ENCODE data around the gene KIAA1143.
A peak's percentile ranks its signal among the peaks of the same experiment; 100 is the strongest.

KIAA1143 gene

DNA sequence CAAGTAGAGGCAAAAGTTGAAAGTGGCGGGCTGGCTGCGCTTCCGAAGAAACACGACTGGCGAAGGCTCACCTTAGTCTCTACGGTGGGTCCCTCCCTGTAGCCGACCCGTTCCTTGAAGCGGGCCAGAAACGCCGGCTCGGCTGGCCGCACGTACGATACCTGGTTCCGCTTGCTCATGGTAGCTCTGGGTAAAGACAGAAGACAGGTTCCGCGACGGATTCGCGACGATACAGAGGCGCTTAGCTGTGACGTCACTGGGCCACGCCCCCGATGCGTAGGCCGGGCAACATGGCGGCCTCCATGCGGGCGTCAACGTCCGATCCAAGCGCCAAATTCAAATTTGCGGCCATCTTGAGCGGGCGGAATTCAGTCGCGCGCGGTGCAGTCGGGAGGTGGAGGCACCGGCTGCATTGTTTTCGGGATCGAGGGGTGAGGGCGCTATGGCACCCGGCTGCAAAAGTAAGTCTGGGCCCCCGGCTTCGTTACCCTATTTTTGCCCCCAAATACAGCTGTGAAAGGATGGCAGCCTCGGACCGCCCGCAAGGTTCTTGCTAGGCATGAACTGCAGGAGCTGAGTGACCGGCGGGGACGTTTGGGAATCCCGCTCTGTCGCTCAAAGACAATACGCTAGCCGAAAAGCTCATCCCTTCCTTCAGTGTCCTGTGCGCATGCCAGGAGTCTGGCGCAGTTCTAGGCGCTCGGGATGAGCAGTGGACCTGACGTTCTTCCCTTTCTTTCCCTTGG is at the start of gene KIAA1143, which contains the start of gene KIF15 (continued):
- TF ChIP-seq, protein P1, sequence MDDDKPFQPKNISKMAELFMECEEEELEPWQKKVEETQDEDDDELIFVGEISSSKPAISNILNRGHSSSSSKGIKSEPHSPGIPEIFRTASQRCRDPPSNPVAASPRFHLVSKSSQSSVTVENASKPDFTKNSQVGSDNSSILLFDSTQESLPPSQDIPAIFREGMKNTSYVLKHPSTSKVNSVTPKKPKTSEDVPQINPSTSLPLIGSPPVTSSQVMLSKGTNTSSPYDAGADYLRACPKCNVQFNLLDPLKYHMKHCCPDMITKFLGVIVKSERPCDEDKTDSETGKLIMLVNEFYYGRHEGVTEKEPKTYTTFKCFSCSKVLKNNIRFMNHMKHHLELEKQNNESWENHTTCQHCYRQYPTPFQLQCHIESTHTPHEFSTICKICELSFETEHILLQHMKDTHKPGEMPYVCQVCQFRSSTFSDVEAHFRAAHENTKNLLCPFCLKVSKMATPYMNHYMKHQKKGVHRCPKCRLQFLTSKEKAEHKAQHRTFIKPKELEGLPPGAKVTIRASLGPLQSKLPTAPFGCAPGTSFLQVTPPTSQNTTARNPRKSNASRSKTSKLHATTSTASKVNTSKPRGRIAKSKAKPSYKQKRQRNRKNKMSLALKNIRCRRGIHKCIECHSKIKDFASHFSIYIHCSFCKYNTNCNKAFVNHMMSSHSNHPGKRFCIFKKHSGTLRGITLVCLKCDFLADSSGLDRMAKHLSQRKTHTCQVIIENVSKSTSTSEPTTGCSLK (tag by site-specific recombination; IDR thresholded peaks at IDR 0.05), result no peak
- TF ChIP-seq, protein P2, sequence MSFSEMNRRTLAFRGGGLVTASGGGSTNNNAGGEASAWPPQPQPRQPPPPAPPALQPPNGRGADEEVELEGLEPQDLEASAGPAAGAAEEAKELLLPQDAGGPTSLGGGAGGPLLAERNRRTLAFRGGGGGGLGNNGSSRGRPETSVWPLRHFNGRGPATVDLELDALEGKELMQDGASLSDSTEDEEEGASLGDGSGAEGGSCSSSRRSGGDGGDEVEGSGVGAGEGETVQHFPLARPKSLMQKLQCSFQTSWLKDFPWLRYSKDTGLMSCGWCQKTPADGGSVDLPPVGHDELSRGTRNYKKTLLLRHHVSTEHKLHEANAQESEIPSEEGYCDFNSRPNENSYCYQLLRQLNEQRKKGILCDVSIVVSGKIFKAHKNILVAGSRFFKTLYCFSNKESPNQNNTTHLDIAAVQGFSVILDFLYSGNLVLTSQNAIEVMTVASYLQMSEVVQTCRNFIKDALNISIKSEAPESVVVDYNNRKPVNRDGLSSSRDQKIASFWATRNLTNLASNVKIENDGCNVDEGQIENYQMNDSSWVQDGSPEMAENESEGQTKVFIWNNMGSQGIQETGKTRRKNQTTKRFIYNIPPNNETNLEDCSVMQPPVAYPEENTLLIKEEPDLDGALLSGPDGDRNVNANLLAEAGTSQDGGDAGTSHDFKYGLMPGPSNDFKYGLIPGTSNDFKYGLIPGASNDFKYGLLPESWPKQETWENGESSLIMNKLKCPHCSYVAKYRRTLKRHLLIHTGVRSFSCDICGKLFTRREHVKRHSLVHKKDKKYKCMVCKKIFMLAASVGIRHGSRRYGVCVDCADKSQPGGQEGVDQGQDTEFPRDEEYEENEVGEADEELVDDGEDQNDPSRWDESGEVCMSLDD (tag by site-specific recombination; IDR thresholded peaks at IDR 0.05), result peak; percentile 82
- TF ChIP-seq ZXDB (tag by site-specific recombination; IDR thresholded peaks at IDR 0.05) (peak; percentile 89), ZNF146 (tag by site-specific recombination; IDR thresholded peaks at IDR 0.05) (no peak), ZNF2 (tag by site-specific recombination; IDR thresholded peaks at IDR 0.05) (peak; percentile 63), ZNF561 (tag by site-specific recombination; IDR thresholded peaks at IDR 0.05; ENCODE audit: borderline replicate concordance) (peak; percentile 90), ZNF433 (tag by site-specific recombination; IDR thresholded peaks at IDR 0.05; ENCODE audit: low read depth) (no peak), WT1 (tag by site-specific recombination; IDR thresholded peaks at IDR 0.05) (0 out of 2 replicates have a peak, but pooled peaks have one; percentile 35), ZNF76 (tag by site-specific recombination; IDR thresholded peaks at IDR 0.05; ENCODE audit: borderline replicate concordance, low read depth) (peak; percentile 92), ZNF701 (tag by site-specific recombination; IDR thresholded peaks at IDR 0.05) (no peak), ZNF571 (tag by site-specific recombination; IDR thresholded peaks at IDR 0.05) (no peak), KLF9 (tag by site-specific recombination; IDR thresholded peaks at IDR 0.05; ENCODE audit: low read depth) (peak; percentile 93), SETDB1 (IDR thresholded peaks at IDR 0.05; ENCODE audit: insufficient read length, low read length) (peak; percentile 68), HOXC10 (CRISPR knock-in tag; IDR thresholded peaks at IDR 0.05) (no peak), ZSCAN23 (tag by site-specific recombination; IDR thresholded peaks at IDR 0.05) (0 out of 2 replicates have a peak, but pooled peaks have one; percentile 22), ZNF843 (tag by site-specific recombination; IDR thresholded peaks at IDR 0.05) (peak; percentile 67), BCL11A (tag by site-specific recombination; IDR thresholded peaks at IDR 0.05; ENCODE audit: low read depth) (no peak), ZNF549 (tag by site-specific recombination; IDR thresholded peaks at IDR 0.05) (no peak), ZNF169 (tag by site-specific recombination; IDR thresholded peaks at IDR 0.05) (no peak), ZNF600 (tag by site-specific recombination; IDR thresholded peaks at IDR 0.05) (peak; percentile 89)
- TF ChIP-seq, protein P3, sequence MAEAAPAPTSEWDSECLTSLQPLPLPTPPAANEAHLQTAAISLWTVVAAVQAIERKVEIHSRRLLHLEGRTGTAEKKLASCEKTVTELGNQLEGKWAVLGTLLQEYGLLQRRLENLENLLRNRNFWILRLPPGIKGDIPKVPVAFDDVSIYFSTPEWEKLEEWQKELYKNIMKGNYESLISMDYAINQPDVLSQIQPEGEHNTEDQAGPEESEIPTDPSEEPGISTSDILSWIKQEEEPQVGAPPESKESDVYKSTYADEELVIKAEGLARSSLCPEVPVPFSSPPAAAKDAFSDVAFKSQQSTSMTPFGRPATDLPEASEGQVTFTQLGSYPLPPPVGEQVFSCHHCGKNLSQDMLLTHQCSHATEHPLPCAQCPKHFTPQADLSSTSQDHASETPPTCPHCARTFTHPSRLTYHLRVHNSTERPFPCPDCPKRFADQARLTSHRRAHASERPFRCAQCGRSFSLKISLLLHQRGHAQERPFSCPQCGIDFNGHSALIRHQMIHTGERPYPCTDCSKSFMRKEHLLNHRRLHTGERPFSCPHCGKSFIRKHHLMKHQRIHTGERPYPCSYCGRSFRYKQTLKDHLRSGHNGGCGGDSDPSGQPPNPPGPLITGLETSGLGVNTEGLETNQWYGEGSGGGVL (tag by site-specific recombination; IDR thresholded peaks at IDR 0.05), result no peak; the same call in none of the 2 replicates
- TF ChIP-seq, protein P4, sequence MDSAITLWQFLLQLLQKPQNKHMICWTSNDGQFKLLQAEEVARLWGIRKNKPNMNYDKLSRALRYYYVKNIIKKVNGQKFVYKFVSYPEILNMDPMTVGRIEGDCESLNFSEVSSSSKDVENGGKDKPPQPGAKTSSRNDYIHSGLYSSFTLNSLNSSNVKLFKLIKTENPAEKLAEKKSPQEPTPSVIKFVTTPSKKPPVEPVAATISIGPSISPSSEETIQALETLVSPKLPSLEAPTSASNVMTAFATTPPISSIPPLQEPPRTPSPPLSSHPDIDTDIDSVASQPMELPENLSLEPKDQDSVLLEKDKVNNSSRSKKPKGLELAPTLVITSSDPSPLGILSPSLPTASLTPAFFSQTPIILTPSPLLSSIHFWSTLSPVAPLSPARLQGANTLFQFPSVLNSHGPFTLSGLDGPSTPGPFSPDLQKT (IDR thresholded peaks at IDR 0.05; ENCODE audit: borderline replicate concordance, low read depth, low read length), result no peak
- TF ChIP-seq, protein P5, sequence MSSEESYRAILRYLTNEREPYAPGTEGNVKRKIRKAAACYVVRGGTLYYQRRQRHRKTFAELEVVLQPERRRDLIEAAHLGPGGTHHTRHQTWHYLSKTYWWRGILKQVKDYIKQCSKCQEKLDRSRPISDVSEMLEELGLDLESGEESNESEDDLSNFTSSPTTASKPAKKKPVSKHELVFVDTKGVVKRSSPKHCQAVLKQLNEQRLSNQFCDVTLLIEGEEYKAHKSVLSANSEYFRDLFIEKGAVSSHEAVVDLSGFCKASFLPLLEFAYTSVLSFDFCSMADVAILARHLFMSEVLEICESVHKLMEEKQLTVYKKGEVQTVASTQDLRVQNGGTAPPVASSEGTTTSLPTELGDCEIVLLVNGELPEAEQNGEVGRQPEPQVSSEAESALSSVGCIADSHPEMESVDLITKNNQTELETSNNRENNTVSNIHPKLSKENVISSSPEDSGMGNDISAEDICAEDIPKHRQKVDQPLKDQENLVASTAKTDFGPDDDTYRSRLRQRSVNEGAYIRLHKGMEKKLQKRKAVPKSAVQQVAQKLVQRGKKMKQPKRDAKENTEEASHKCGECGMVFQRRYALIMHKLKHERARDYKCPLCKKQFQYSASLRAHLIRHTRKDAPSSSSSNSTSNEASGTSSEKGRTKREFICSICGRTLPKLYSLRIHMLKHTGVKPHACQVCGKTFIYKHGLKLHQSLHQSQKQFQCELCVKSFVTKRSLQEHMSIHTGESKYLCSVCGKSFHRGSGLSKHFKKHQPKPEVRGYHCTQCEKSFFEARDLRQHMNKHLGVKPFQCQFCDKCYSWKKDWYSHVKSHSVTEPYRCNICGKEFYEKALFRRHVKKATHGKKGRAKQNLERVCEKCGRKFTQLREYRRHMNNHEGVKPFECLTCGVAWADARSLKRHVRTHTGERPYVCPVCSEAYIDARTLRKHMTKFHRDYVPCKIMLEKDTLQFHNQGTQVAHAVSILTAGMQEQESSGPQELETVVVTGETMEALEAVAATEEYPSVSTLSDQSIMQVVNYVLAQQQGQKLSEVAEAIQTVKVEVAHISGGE (tag by site-specific recombination; conservative IDR thresholded peaks at IDR 0.05; ENCODE audit: low read depth), result peak; percentile 61
- TF ChIP-seq, protein P6, sequence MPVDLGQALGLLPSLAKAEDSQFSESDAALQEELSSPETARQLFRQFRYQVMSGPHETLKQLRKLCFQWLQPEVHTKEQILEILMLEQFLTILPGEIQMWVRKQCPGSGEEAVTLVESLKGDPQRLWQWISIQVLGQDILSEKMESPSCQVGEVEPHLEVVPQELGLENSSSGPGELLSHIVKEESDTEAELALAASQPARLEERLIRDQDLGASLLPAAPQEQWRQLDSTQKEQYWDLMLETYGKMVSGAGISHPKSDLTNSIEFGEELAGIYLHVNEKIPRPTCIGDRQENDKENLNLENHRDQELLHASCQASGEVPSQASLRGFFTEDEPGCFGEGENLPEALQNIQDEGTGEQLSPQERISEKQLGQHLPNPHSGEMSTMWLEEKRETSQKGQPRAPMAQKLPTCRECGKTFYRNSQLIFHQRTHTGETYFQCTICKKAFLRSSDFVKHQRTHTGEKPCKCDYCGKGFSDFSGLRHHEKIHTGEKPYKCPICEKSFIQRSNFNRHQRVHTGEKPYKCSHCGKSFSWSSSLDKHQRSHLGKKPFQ (tag by site-specific recombination; IDR thresholded peaks at IDR 0.05), result no peak
- TF ChIP-seq, protein P7, sequence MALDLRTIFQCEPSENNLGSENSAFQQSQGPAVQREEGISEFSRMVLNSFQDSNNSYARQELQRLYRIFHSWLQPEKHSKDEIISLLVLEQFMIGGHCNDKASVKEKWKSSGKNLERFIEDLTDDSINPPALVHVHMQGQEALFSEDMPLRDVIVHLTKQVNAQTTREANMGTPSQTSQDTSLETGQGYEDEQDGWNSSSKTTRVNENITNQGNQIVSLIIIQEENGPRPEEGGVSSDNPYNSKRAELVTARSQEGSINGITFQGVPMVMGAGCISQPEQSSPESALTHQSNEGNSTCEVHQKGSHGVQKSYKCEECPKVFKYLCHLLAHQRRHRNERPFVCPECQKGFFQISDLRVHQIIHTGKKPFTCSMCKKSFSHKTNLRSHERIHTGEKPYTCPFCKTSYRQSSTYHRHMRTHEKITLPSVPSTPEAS (tag by site-specific recombination; IDR thresholded peaks at IDR 0.05), result no peak

All from HEK293 (cell line).